Astrocyte (in vitro differentiated cells and primary cell): Measurements from ENCODE around the gene STRN3. TPM values are rescaled to one million over a fixed set of nuclear protein-coding genes. Genes with fewer than 3 reads are reported as not detected.
A peak's percentile ranks its signal among the peaks of the same experiment; 100 is the strongest.
"Not testable (repeated sequence)": the region's sequence is repeated elsewhere in the genome, so short reads cannot be mapped to it uniquely, and the experiment has no call there.

ENCODE experiments used
- DNase-seq: peaks from one replicate; pipeline ENCODE4 v3.0.0-alpha.2; 2010; ENCODE audit warnings: low read depth
- FAIRE-seq: peaks from 2 replicates; lab custom pipeline; 2011; peaks lifted over from hg19 to GRCh38; lab: Jason Lieb, UNC
- H2AFZ ChIP-seq: 2 replicates; pipeline ENCODE4 v1.6.0; 2012; ENCODE audit warnings: low read depth, low read length, inconsistent platforms
- H3K27ac ChIP-seq: 2 replicates; pipeline ENCODE4 v1.5.1; 2011; ENCODE audit warnings: low read depth, low read length, inconsistent platforms
- H3K27me3 ChIP-seq: 2 replicates; pipeline ENCODE4 v1.6.0; 2011; ENCODE audit warnings: low read length, inconsistent platforms; ENCODE audit not compliant: insufficient read depth
- H3K36me3 ChIP-seq: 2 replicates; pipeline ENCODE4 v1.5.1; 2011; ENCODE audit warnings: low read length, inconsistent platforms; ENCODE audit not compliant: insufficient read depth
- H3K4me1 ChIP-seq: 2 replicates; pipeline ENCODE4 v1.5.1; 2011; ENCODE audit warnings: low read length, inconsistent platforms; ENCODE audit not compliant: insufficient read depth
- H3K4me2 ChIP-seq: 2 replicates; pipeline ENCODE4 v1.6.0; 2012; ENCODE audit warnings: low read length, inconsistent platforms
- H3K4me3 ChIP-seq: 2 replicates; pipeline ENCODE4 v1.5.1; 2011; ENCODE audit warnings: low read depth, mild to moderate bottlenecking, low read length, inconsistent platforms; ENCODE audit not compliant: insufficient read depth
- H3K79me2 ChIP-seq: 2 replicates; pipeline ENCODE4 v1.6.0; 2012; ENCODE audit warnings: mild to moderate bottlenecking, low read length, inconsistent platforms; ENCODE audit not compliant: insufficient read depth
- H3K9ac ChIP-seq: 2 replicates; pipeline ENCODE4 v1.6.0; 2012; ENCODE audit warnings: mild to moderate bottlenecking, low read length, inconsistent platforms
- H3K9me3 ChIP-seq: 2 replicates; pipeline ENCODE4 v1.5.1; 2012; ENCODE audit warnings: low read depth, mild to moderate bottlenecking, low read length, inconsistent platforms; ENCODE audit not compliant: insufficient read depth
- H4K20me1 ChIP-seq: 2 replicates; pipeline ENCODE4 v1.6.0; 2012; ENCODE audit warnings: low read length, inconsistent platforms; ENCODE audit not compliant: insufficient read depth
- H3K27ac Mint-ChIP-seq: one replicate; pipeline ENCODE4 v1.8.0; 2021; ENCODE audit warnings: mild to moderate bottlenecking, mixed read lengths; ENCODE audit not compliant: unreplicated experiment
- H3K27me3 Mint-ChIP-seq: one replicate; pipeline ENCODE4 v1.8.0; 2021; ENCODE audit warnings: low read depth, mixed read lengths; ENCODE audit not compliant: unreplicated experiment
- H3K36me3 Mint-ChIP-seq: one replicate; pipeline ENCODE4 v1.8.0; 2021; ENCODE audit warnings: low read depth, mixed read lengths; ENCODE audit not compliant: unreplicated experiment
- H3K4me1 Mint-ChIP-seq: one replicate; pipeline ENCODE4 v1.8.0; 2021; ENCODE audit warnings: low read depth, mixed read lengths; ENCODE audit not compliant: unreplicated experiment
- H3K4me3 Mint-ChIP-seq: one replicate; pipeline ENCODE4 v1.8.0; 2021; ENCODE audit warnings: mild to moderate bottlenecking, moderate library complexity, mixed read lengths; ENCODE audit not compliant: unreplicated experiment
- H3K9me3 Mint-ChIP-seq: one replicate; pipeline ENCODE4 v1.8.0; 2021; ENCODE audit warnings: mild to moderate bottlenecking, mixed read lengths; ENCODE audit not compliant: unreplicated experiment
- CTCF ChIP-seq: IDR thresholded peaks from 2 replicates; pipeline ENCODE4 v1.5.1; 2011; ENCODE audit warnings: low read depth, mild to moderate bottlenecking, inconsistent platforms, low read length, moderate library complexity; ENCODE audit not compliant: insufficient read depth
- EZH2 ChIP-seq: IDR thresholded peaks from 2 replicates; pipeline ENCODE4 v1.6.1; 2012; ENCODE audit warnings: mild to moderate bottlenecking, low read length, inconsistent platforms; ENCODE audit not compliant: insufficient read depth
- total RNA-seq: library from RNA; stranded (reverse); gene quantifications from 2 replicates; pipeline ENCODE4 v1.2.1, GENCODE V29; 2021

STRN3 gene
- total RNA-seq, 1 donor from 2014 or later = 48.4 TPM

GRCh38 chr14:30972882-30973582, 53.1 kb downstream of the STRN3 start:
- no peak for TF ChIP-seq CTCF
- no peak for TF ChIP-seq EZH2
- Histone ChIP-seq H3K4me3 (no peak overlapping the region), H3K9me3 (no peaks in the 10 kb centered on the region), H3K9ac (no peak overlapping the region), H3K4me1 (peaks cover 5% of the 10 kb centered on the region), H3K4me2 (no peak overlapping the region), H2AFZ (no peak overlapping the region), H3K27me3 (no peaks in the 10 kb centered on the region), H3K79me2 (peaks cover 98% of the 10 kb centered on the region), H3K27ac (no peak overlapping the region), H4K20me1 (peaks cover 84% of the 10 kb centered on the region), H3K36me3 (no peaks in the 10 kb centered on the region)
- no peaks in the 10 kb centered on the region for H3K9me3 Mint-ChIP-seq
- peaks cover 28% of the 10 kb centered on the region for H3K4me1 Mint-ChIP-seq
- H3K4me3 Mint-ChIP-seq = no peak overlapping the region
- DNase-seq (no peak), FAIRE-seq (no peak)
- H3K36me3 Mint-ChIP-seq = peaks cover 4% of the 10 kb centered on the region
- no peaks in the 10 kb centered on the region for H3K27me3 Mint-ChIP-seq
- peak overlapping the region; percentile 43 for H3K27ac Mint-ChIP-seq

DNA sequence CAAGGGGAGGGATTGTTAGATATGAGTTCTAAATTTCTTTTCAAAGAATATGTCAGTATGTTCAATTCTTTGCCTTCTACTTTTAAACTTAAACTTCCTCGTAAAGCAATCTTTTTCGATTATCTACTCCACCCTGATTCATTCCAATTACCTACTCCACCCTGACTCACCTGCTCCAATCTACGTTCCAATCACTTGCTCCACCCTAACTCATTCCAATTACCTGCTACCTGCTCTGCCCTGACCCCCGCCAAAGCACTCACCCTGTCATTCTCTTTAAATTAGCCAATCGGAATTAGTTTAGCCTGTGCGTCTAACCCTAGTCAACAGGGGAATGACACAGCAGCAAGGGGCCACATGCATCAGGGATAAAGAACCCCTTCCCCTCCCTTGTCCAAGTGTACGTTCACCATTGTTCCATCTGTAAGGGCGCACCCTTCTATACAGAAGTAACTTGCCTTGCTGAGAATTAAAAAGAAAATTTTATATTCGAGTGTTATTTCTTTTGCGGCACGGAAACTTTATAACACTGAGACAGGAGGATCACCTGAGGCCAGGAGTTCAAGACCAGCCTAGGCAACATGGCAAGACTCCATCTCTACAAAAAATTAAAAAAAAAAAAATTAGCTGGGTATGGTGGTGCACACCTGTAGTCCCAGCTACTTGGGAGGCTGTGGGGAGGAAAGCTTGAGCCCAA, 54.0 kb downstream of the STRN3 start:
- peaks cover 28% of the 10 kb centered on the region for H3K4me1 Mint-ChIP-seq

GRCh38 chr14:30971586-30971985, 54.6 kb downstream of the STRN3 start:
- Histone ChIP-seq H3K79me2 (peaks cover 98% of the 10 kb centered on the region), H3K9ac (no peak overlapping the region), H3K27me3 (no peaks in the 10 kb centered on the region), H3K4me3 (no peak overlapping the region), H2AFZ (no peak overlapping the region), H3K4me1 (peaks cover 5% of the 10 kb centered on the region), H4K20me1 (peaks cover 83% of the 10 kb centered on the region), H3K27ac (no peak overlapping the region), H3K36me3 (no peaks in the 10 kb centered on the region), H3K4me2 (peak overlapping the region; percentile 33), H3K9me3 (peaks cover 4% of the 10 kb centered on the region)
- Mint-ChIP-seq H3K9me3 (no peaks in the 10 kb centered on the region), H3K4me1 (peaks cover 30% of the 10 kb centered on the region), H3K27me3 (no peaks in the 10 kb centered on the region), H3K36me3 (peaks cover 5% of the 10 kb centered on the region), H3K4me3 (no peak overlapping the region), H3K27ac (no peak overlapping the region)
- TF ChIP-seq CTCF (no peak), EZH2 (no peak)
- FAIRE-seq (no peak), DNase-seq (peak; percentile 18)

More for the DNA sequence above, 54.0 kb downstream of the STRN3 start:
- not testable (repeated sequence) for H3K4me1 ChIP-seq, H3K4me3 Mint-ChIP-seq, H3K27me3 Mint-ChIP-seq, H3K9me3 Mint-ChIP-seq, H2AFZ ChIP-seq, H3K36me3 Mint-ChIP-seq, H3K27me3 ChIP-seq, H3K4me3 ChIP-seq, DNase-seq, H3K27ac ChIP-seq, FAIRE-seq, H3K27ac Mint-ChIP-seq, H3K36me3 ChIP-seq, H3K9me3 ChIP-seq, H3K9ac ChIP-seq
- peaks cover 98% of the 10 kb centered on the region for H3K79me2 ChIP-seq
- H3K4me2 ChIP-seq = peak overlapping the region; percentile 33
- peaks cover 83% of the 10 kb centered on the region for H4K20me1 ChIP-seq

DNA sequence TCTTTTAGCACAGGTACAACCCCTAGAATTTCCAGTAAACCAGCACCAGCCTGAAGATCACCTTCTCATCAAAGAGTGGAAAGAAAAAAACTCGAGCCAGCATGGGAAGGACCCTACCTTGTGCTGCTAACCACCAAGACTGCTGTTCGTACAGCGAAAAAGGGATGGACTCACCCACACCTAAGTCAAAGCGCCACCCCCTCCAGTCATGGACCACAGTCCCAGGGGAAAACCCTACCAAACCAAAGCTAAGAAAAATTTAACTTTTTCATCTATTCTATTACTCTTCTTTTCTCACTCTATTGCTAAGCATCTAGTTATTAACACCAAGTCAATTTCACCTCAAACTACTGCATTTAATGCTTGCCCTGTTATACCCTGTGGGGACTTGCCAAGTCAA, 56.4 kb downstream of the STRN3 start:
- not testable (repeated sequence) for H3K27me3 Mint-ChIP-seq, H3K27ac Mint-ChIP-seq, H3K4me1 ChIP-seq, H2AFZ ChIP-seq, H3K4me3 ChIP-seq, H3K4me3 Mint-ChIP-seq, H3K27ac ChIP-seq, FAIRE-seq, H3K9me3 Mint-ChIP-seq, DNase-seq, H3K9ac ChIP-seq, H3K36me3 ChIP-seq, H3K4me2 ChIP-seq, H3K27me3 ChIP-seq
- peaks cover 20% of the 10 kb centered on the region for H3K36me3 Mint-ChIP-seq
- Histone ChIP-seq H4K20me1 (peaks cover 83% of the 10 kb centered on the region), H3K79me2 (peaks cover 98% of the 10 kb centered on the region), H3K9me3 (peaks cover 11% of the 10 kb centered on the region)
- peaks cover 37% of the 10 kb centered on the region for H3K4me1 Mint-ChIP-seq
